Testis (tissue), 2 donors: ENCODE measurements around the gene IL9R.
"Not testable (repeated sequence)": the region's sequence is repeated elsewhere in the genome, so short reads cannot be mapped to it uniquely, and the experiment has no call there.

Experiments
- CTCF ChIP-seq, 3 experiments: fragments of 450-650 bp in 2 of 3; fragments of 200-600 bp in 1 of 3; sonication (generic) in 1 of 3; IDR thresholded peaks; one replicate each; pipeline ENCODE4 v1.5.1; 2016 to 2019; ENCODE audit warnings: antibody characterized with exemption in 3 of 3, mild to moderate bottlenecking in 2 of 3, moderate library complexity in 1 of 3
- POLR2A ChIP-seq: fragments of 450-650 bp; IDR thresholded peaks from one replicate; pipeline ENCODE4 v1.6.1; 2017; ENCODE audit warnings: antibody characterized with exemption, mild to moderate bottlenecking, moderate library complexity

GRCh38 chrX:155986995-155987394, 10.5 kb upstream of the IL9R start:
- TF ChIP-seq CTCF (IDR thresholded peaks at IDR 0.05); POLR2A: not testable (repeated sequence)
